Raji (cell line): ENCODE measurements around the gene PDE4D.

ENCODE experiments used
- POLR2A ChIP-seq: IDR thresholded peaks from 2 replicates; pipeline ENCODE4 v1.6.1; 2011; ENCODE audit warnings: low read depth, low read length, control low read depth; ENCODE audit not compliant: insufficient read depth

PDE4D gene

GRCh38 chr5:59579824-59580167 lies 313.7 kb downstream of the PDE4D start:
- TF ChIP-seq POLR2A: no peak

GRCh38 chr5:59579101-59579823 lies 314.3 kb downstream of the PDE4D start:
- TF ChIP-seq POLR2A: no peak

- no peak for TF ChIP-seq POLR2A
Measured at GRCh38 chr5:59577485-59577884, 316.0 kb downstream of the PDE4D start.

GRCh38 chr5:59575648-59576445 lies 317.7 kb downstream of the PDE4D start:
- no peak for TF ChIP-seq POLR2A

- no peak for TF ChIP-seq POLR2A
Measured at GRCh38 chr5:59571067-59571466, 322.5 kb downstream of the PDE4D start.

- TF ChIP-seq POLR2A: no peak
Measured at GRCh38 chr5:59569608-59570334, 323.8 kb downstream of the PDE4D start.

- TF ChIP-seq POLR2A: no peak
Measured at GRCh38 chr5:59569158-59569557, 324.4 kb downstream of the PDE4D start.

- no peak for TF ChIP-seq POLR2A
Measured at GRCh38 chr5:59568161-59568560, 325.4 kb downstream of the PDE4D start.

- TF ChIP-seq POLR2A: no peak
Measured at GRCh38 chr5:59565551-59565950, 328.0 kb downstream of the PDE4D start.

GRCh38 chr5:59564895-59565294 lies 328.6 kb downstream of the PDE4D start:
- no peak for TF ChIP-seq POLR2A

- no peak for TF ChIP-seq POLR2A
Measured at GRCh38 chr5:59562756-59563389, 330.7 kb downstream of the PDE4D start.

- TF ChIP-seq POLR2A: no peak
Measured at GRCh38 chr5:59560553-59560952, 333.0 kb downstream of the PDE4D start.

- no peak for TF ChIP-seq POLR2A
Measured at GRCh38 chr5:59559847-59560246, 333.7 kb downstream of the PDE4D start.

- TF ChIP-seq POLR2A: no peak
Measured at GRCh38 chr5:59559323-59559722, 334.2 kb downstream of the PDE4D start.

GRCh38 chr5:59558501-59558900 lies 335.0 kb downstream of the PDE4D start:
- no peak for TF ChIP-seq POLR2A
